ENCODE data around the gene SSRP1. TPM values are rescaled to one million over a fixed set of nuclear protein-coding genes. Genes with fewer than 3 reads are reported as not detected.

The SSRP1 gene
- total and polyA plus RNA-seq, 9 of the 15 experiments (the other 6 are each of a cell fraction or from before 2014, with no cell fraction given): 91.1 to 416 (median 245) TPM

GRCh38 chr11:57279116-57279515 lies 56.6 kb downstream of the SSRP1 start (continued):
- no peak for TF ChIP-seq RUNX1 (IDR thresholded peaks at IDR 0.05; ENCODE audit: low read depth)
- TF ChIP-seq, protein P1, sequence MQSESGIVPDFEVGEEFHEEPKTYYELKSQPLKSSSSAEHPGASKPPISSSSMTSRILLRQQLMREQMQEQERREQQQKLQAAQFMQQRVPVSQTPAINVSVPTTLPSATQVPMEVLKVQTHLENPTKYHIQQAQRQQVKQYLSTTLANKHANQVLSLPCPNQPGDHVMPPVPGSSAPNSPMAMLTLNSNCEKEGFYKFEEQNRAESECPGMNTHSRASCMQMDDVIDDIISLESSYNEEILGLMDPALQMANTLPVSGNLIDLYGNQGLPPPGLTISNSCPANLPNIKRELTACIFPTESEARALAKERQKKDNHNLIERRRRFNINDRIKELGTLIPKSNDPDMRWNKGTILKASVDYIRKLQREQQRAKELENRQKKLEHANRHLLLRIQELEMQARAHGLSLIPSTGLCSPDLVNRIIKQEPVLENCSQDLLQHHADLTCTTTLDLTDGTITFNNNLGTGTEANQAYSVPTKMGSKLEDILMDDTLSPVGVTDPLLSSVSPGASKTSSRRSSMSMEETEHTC (IDR thresholded peaks at IDR 0.05): no peak
- TF ChIP-seq HIVEP1 (CRISPR knock-in tag; IDR thresholded peaks at IDR 0.05): no peak
- TF ChIP-seq, protein P2, sequence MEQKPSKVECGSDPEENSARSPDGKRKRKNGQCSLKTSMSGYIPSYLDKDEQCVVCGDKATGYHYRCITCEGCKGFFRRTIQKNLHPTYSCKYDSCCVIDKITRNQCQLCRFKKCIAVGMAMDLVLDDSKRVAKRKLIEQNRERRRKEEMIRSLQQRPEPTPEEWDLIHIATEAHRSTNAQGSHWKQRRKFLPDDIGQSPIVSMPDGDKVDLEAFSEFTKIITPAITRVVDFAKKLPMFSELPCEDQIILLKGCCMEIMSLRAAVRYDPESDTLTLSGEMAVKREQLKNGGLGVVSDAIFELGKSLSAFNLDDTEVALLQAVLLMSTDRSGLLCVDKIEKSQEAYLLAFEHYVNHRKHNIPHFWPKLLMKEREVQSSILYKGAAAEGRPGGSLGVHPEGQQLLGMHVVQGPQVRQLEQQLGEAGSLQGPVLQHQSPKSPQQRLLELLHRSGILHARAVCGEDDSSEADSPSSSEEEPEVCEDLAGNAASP (IDR thresholded peaks at IDR 0.05): no peak
- no peak for TF ChIP-seq CBFA2T3 (IDR thresholded peaks at IDR 0.05)
- TF ChIP-seq KAT8 (IDR thresholded peaks at IDR 0.05; ENCODE audit: low read depth): no peak
- TF ChIP-seq ZNF133 (CRISPR knock-in tag; IDR thresholded peaks at IDR 0.05): no peak
- TF ChIP-seq JUN (IDR thresholded peaks at IDR 0.05; ENCODE audit: borderline replicate concordance, low read depth, low read length): no peak
- no peak for TF ChIP-seq JUN (CRISPR knock-in tag; IDR thresholded peaks at IDR 0.05; ENCODE audit: borderline replicate concordance)
- no peak for TF ChIP-seq PCBP2 (IDR thresholded peaks at IDR 0.05; ENCODE audit: low read depth, low read length, poor library complexity, severe bottlenecking)
- TF ChIP-seq ZBTB17 (CRISPR knock-in tag; IDR thresholded peaks at IDR 0.05): no peak
- TF ChIP-seq, protein P3, sequence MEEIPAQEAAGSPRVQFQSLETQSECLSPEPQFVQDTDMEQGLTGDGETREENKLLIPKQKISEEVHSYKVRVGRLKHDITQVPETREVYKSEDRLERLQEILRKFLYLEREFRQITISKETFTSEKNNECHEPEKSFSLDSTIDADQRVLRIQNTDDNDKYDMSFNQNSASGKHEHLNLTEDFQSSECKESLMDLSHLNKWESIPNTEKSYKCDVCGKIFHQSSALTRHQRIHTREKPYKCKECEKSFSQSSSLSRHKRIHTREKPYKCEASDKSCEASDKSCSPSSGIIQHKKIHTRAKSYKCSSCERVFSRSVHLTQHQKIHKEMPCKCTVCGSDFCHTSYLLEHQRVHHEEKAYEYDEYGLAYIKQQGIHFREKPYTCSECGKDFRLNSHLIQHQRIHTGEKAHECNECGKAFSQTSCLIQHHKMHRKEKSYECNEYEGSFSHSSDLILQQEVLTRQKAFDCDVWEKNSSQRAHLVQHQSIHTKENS (CRISPR knock-in tag; IDR thresholded peaks at IDR 0.05): no peak
- TF ChIP-seq ZKSCAN1 (IDR thresholded peaks at IDR 0.05; ENCODE audit: low read depth, low read length): no peak
- no peak for TF ChIP-seq SMAD1 (IDR thresholded peaks at IDR 0.05; ENCODE audit: low read depth, low read length, partially characterized antibody)

Data from K562 (cell line).